ENCODE data around the gene METTL25B.

DNA sequence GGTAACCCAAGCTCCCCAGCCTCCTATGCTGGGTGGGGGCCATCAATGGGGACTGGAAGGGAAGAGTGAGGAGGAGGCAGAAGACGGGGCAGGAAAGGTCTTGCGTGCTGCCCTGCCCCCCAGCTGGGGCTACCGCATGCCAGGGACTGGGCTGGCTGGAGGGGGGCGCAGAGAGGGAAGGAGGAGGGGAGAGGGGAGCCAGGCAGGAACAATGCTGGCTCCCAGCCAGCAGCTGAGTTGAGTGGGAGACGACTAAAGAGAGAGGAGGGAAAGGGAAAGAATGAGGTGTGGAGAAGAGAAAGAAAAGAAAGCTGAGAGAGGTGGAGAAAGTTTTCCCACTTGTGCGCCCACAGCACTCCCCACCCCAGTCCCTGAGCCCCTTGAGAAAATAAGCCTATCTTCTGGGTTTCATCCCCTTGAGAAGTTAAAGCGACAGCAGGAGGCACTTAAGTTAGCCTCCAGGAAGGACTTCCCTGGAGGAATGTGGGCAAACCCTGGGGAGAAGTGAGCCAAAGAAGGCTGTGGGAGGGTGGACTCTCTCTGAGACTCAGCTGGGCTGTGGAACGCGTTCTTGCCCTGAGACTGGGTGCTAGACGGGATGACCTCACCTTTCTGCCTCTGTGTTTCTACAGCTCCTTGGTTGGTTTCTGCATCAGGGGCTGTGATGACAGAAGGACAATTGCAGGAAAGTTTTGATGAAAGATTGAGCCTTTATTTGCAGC, 38.2 kb upstream of the METTL25B start:
- TF ChIP-seq POLR2A (IDR thresholded peaks at IDR 0.05; ENCODE audit: low read length) (no peak), GATA1 (IDR thresholded peaks at IDR 0.05; ENCODE audit: low read depth, low read length) (no peak)

Data from erythroblast (primary cell).